Measurements from ENCODE around the gene TNFRSF18.

DNA sequence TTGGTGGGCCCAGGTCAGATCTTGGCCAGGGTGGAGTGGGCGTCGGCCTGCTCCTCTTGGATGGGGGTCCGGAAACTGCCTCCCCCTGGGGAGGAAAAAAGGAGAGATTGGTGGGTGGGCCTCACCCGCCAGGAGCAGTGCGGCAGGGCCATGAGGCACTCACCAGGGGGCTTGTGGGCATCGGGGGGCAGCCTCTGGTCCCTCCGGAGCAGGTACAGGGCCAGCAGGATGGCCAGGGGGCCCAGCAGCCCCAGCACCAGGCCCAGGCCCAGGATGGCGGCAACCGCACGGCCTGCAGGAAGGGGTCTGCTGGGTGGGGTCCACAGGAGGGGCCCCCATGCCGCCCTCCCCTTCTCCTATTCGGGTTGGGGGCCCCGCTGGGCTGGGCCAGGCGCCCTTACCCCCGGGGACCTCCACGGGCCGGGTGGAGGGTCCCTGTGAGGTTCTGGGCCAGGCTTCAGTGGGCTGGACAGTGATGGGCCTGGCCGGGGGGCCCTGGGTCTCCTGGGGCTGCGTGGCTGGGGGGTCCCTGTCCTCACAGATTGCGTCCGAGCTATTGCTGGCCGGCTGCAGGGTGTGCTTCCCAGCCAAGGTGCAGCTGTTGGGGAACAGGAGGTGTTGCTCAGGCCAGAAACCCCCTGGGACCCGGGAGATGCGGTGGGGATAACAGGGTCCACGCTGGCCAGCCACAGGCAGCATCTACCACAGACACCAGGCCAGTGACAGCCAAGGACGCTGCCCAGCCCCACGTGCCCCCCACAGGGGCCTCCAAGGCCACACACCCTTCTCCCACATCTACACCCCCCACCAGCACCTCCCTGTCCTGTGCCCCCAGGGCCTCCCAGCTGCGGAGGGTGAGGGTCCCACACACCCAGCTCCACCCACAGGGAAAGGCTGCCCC is 5.4 kb upstream of the TNFRSF18 start:
- TF ChIP-seq TAF1 (IDR thresholded peaks at IDR 0.05; ENCODE audit: borderline replicate concordance, insufficient read depth, low read length): no peak
- TF ChIP-seq POLR2AphosphoS5 (IDR thresholded peaks at IDR 0.05; ENCODE audit: low read depth, low read length): no peak

All from PFSK-1 (cell line).